GM23248 (cell line): ENCODE data around the gene DIP2C. TPM values are rescaled to one million over a fixed set of nuclear protein-coding genes. Genes with fewer than 3 reads are reported as not detected.

Source experiments
- DNase-seq: peaks from one replicate; pipeline ENCODE4 v3.0.0-alpha.2; 2015
- H2AFZ ChIP-seq: fragments of 200-600 bp; sonication (generic); 2 replicates; pipeline ENCODE4 v1.6.1; 2016; ENCODE audit warnings: antibody characterized with exemption
- H3F3A ChIP-seq: fragments of 200-600 bp; sonication (generic); 2 replicates; pipeline ENCODE4 v1.6.1; 2016; ENCODE audit warnings: mild to moderate bottlenecking, antibody characterized with exemption, mixed run types; ENCODE audit not compliant: insufficient read depth
- H3K27ac ChIP-seq: fragments of 200-600 bp; sonication (generic); 2 replicates; pipeline ENCODE4 v1.5.1; 2016; ENCODE audit warnings: mild to moderate bottlenecking
- H3K27me3 ChIP-seq: fragments of 200-600 bp; sonication (generic); replicated peaks from 2 replicates; pipeline ENCODE4 v1.6.1; 2016; ENCODE audit warnings: mild to moderate bottlenecking; ENCODE audit not compliant: insufficient read depth
- H3K36me3 ChIP-seq: fragments of 200-600 bp; sonication (generic); 2 replicates; pipeline ENCODE4 v1.6.1; 2016; ENCODE audit warnings: low read depth, mild to moderate bottlenecking
- H3K4me1 ChIP-seq: fragments of 200-600 bp; sonication (generic); 2 replicates; pipeline ENCODE4 v1.6.1; 2016; ENCODE audit warnings: mild to moderate bottlenecking; ENCODE audit not compliant: insufficient read depth
- H3K4me2 ChIP-seq: fragments of 200-600 bp; sonication (generic); one replicate; pipeline ENCODE4 v1.6.1; 2016; ENCODE audit warnings: mild to moderate bottlenecking; ENCODE audit not compliant: unreplicated experiment
- H3K4me3 ChIP-seq: fragments of 200-600 bp; sonication (generic); 2 replicates; pipeline ENCODE4 v1.5.1; 2016; ENCODE audit warnings: mild to moderate bottlenecking
- H3K79me2 ChIP-seq: fragments of 200-600 bp; sonication (generic); 2 replicates; pipeline ENCODE4 v1.6.1; 2016; ENCODE audit warnings: mild to moderate bottlenecking; ENCODE audit not compliant: insufficient read depth
- H3K9ac ChIP-seq: fragments of 200-600 bp; sonication (generic); 2 replicates; pipeline ENCODE4 v1.6.1; 2016; ENCODE audit warnings: mild to moderate bottlenecking
- H3K9me2 ChIP-seq: fragments of 200-600 bp; sonication (generic); 2 replicates; pipeline ENCODE4 v1.6.1; 2016; ENCODE audit warnings: mixed run types, mild to moderate bottlenecking, moderate library complexity; ENCODE audit not compliant: insufficient read depth
- H3K9me3 ChIP-seq: fragments of 200-600 bp; sonication (generic); one replicate; pipeline ENCODE4 v1.6.1; 2017; ENCODE audit warnings: low read depth
- H4K20me1 ChIP-seq: fragments of 200-600 bp; sonication (generic); 2 replicates; pipeline ENCODE4 v1.6.0; 2016; ENCODE audit not compliant: insufficient read depth
- EZH2 ChIP-seq: fragments of 200-600 bp; sonication (generic); IDR thresholded peaks from 2 replicates; pipeline ENCODE4 v1.6.1; 2018; ENCODE audit warnings: antibody characterized with exemption, mild to moderate bottlenecking; ENCODE audit not compliant: insufficient read depth, poor library complexity, severe bottlenecking
- EZH2phosphoT487 ChIP-seq: fragments of 200-600 bp; sonication (generic); IDR thresholded peaks from 2 replicates; pipeline ENCODE4 v1.6.1; 2018; ENCODE audit warnings: antibody characterized with exemption, moderate library complexity, mild to moderate bottlenecking, low read depth; ENCODE audit not compliant: insufficient read depth
- WGBS, 2 experiments: methylation state at CpG; one replicate each; pipeline ENCODE4 v1.1.6; 2015 to 2017; ENCODE audit warnings: low lambda C conversion rate in 2 of 2, low coverage in 1 of 2; ENCODE audit errors: missing lambda C conversion rate in 2 of 2; 5-methylcytosine and 5-hydroxymethylcytosine counted together
- in situ Hi-C: fragments of 300-500 bp; cut with MboI; formaldehyde crosslinking; loops from 2 replicates; pipeline ENCODE4 v1.15.0; 2020
- polyA plus RNA-seq: library from polyadenylated mRNA; unstranded; fragments of >200 nt; fragmentation: Nextera tagmentation; extraction: Ambion mirVana; gene quantifications from 2 replicates; pipeline ENCODE4 v1.2.1, GENCODE V29; 2016
- total RNA-seq: library from RNA; depleted of rRNA; stranded (reverse); fragments of >200 nt; shearing (Covaris generic); gene quantifications from 2 replicates; pipeline ENCODE4 v1.2.3, GENCODE V29; 2014

The DIP2C gene
- total and polyA plus RNA-seq, 2 experiments from 2014 or later, result 12.0 to 13.1 TPM

DNA sequence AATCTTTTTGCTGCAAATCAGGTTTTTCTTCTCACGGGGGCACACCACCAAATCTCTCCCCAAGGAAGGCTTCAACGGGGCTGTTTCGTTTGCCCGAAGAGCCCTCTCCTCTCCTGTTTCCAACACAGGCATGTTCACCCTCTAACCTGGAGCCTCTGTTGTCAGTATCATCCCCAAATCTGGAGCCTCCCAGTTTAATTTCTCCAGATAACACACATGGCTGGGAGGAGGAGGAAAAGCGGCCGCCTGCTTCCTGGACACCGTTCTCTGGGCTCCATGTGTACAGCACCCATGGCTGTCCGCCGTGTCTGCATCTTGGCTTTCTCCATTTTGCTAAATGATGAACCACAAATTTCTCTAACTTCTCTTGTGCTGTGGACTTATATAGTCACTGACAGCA lies 214.5 kb downstream of the DIP2C start:
- Histone ChIP-seq H3K79me2 (no peaks in the 10 kb centered on the region), H3K9ac (no peak overlapping the region), H3K4me2 (no peak overlapping the region), H3K9me3 (no peaks in the 10 kb centered on the region), H2AFZ (no peak overlapping the region), H3F3A (no peaks in the 10 kb centered on the region), H4K20me1 (no peaks in the 10 kb centered on the region), H3K36me3 (no peaks in the 10 kb centered on the region; the same call in 1 of the 2 replicates), H3K27ac (no peak overlapping the region), H3K4me3 (no peak overlapping the region), H3K4me1 (no peaks in the 10 kb centered on the region), H3K9me2 (no peaks in the 10 kb centered on the region), H3K27me3 (no peaks in the 10 kb centered on the region)
- 75 to 76% methylated on average over 9 of the region's 9 CpGs for WGBS, 2 experiments
- DNase-seq, result no peak
- TF ChIP-seq EZH2phosphoT487 (no peak), EZH2 (no peak)
- in situ Hi-C loops, result no loop called here

DNA sequence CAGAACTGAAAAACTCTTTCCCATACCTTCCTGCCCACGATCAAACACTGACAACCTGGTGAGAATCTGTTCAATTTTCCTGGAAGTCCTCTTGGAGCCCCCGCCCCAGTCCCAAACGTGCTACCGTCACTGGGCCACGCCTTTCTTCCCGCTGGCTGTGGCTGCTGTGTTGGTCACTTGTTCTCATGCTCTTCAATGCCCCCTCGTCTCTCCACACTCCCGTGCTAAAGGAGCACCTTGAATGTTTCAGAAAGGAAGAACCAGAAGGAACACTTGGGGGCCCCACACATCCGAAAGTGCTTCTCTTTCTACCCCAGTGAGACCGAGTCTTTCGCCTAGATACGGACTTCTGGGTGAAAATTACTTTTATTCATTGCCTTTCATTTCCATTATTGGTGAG lies 215.1 kb downstream of the DIP2C start:
- WGBS, 2 experiments, result 88 to 90% methylated on average over 12 of the region's 12 CpGs

DNA sequence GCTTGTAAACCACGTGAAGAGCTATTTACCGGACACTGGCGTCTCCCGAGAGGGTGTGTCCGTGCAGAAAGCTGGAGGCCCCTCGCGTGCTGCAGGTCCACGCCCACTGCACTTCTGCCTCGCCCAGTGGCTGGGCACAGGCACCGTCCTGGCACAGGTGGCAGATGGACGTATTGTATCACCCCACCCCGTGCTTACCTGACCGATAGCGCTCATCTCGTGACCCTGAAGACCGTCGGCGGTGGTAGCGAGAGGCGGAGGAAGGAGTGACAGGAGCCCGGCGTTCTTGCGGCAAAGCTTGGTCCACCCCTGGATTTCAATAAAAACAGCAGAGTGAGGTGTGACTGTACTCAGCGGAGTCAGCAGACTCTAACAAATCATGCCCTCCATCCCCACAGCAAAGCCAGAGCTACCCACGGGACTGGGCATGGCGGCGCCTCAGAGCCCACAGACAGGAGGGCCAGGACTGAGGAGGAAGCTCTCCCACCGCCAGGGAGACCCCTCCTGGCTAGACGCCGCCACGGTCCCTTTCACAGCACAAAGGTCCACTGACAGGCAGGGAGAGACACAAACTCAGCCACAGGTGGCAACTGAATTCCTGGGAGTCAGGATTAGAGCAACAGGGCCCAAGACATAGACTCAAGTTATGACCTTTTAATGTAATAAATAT lies 217.1 kb downstream of the DIP2C start:
- no peak overlapping the region for H3K4me3 ChIP-seq
- H3K9me2 ChIP-seq, result no peaks in the 10 kb centered on the region
- H4K20me1 ChIP-seq, result no peaks in the 10 kb centered on the region
- 86 to 87% methylated on average over 31 of the region's 31 CpGs for WGBS, 2 experiments
- TF ChIP-seq EZH2phosphoT487 (no peak), EZH2 (no peak)
- no peak for DNase-seq
- in situ Hi-C loops, result no loop called here
- no peak overlapping the region for H3K27ac ChIP-seq
- no peaks in the 10 kb centered on the region for H3F3A ChIP-seq
- no peaks in the 10 kb centered on the region for H3K9me3 ChIP-seq
- H3K79me2 ChIP-seq, result no peaks in the 10 kb centered on the region
- H3K36me3 ChIP-seq, result no peaks in the 10 kb centered on the region; the same call in 1 of the 2 replicates
- no peak overlapping the region for H3K9ac ChIP-seq
- H3K4me2 ChIP-seq, result no peak overlapping the region
- H3K27me3 ChIP-seq, result no peaks in the 10 kb centered on the region
- no peaks in the 10 kb centered on the region for H3K4me1 ChIP-seq
- H2AFZ ChIP-seq, result no peak overlapping the region

More for the DNA sequence above, 215.1 kb downstream of the DIP2C start:
- Histone ChIP-seq H3K9me3 (no peaks in the 10 kb centered on the region), H3K27ac (no peak overlapping the region), H4K20me1 (no peaks in the 10 kb centered on the region), H3K79me2 (no peaks in the 10 kb centered on the region), H3K27me3 (no peaks in the 10 kb centered on the region), H3K4me3 (no peak overlapping the region), H2AFZ (no peak overlapping the region), H3K4me1 (no peaks in the 10 kb centered on the region), H3F3A (no peaks in the 10 kb centered on the region), H3K9me2 (no peaks in the 10 kb centered on the region), H3K36me3 (no peaks in the 10 kb centered on the region; the same call in 1 of the 2 replicates), H3K9ac (no peak overlapping the region), H3K4me2 (no peak overlapping the region)
- DNase-seq, result no peak
- in situ Hi-C loops, result no loop called here
- TF ChIP-seq EZH2phosphoT487, result no peak
- no peak for TF ChIP-seq EZH2

DNA sequence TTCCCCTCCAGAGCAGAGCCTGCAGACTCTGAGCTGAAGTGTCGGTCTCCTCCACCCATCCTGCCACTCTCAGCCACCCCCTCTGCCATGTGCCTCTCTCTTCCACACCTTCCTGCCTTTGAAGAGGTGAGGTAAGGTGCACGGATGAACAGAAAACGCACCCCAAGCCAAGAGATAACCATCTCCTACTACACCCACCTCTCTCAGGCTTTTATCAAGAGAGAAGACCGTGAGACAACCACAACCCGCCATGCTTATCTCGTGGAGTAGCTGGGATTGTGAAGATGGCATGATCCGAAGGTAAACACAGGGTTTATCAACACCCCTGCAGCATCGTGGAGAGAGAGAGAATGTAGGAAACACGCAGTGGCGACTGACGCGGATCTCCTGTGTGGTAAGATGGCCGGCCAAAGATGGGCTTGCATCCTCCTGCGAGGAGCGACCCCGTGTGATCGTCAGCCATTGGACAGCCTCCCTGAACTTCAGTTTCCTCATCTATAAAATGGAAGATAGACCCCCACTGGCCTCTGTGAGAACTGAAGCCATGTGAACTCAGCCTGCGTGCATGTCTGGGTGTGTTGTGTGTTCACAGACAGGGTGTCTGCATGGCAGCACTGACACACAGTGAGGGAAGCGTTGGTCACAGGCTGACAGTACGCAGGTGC lies 219.0 kb downstream of the DIP2C start:
- no peaks in the 10 kb centered on the region for H3F3A ChIP-seq
- H3K9me3 ChIP-seq, result no peaks in the 10 kb centered on the region
- H3K9me2 ChIP-seq, result no peaks in the 10 kb centered on the region
- no peak overlapping the region for H3K4me2 ChIP-seq
- no peaks in the 10 kb centered on the region; the same call in 1 of the 2 replicates for H3K36me3 ChIP-seq
- H3K27me3 ChIP-seq, result no peaks in the 10 kb centered on the region
- no peak for TF ChIP-seq EZH2
- TF ChIP-seq EZH2phosphoT487, result no peak
- H2AFZ ChIP-seq, result no peak overlapping the region
- DNase-seq, result no peak
- H3K79me2 ChIP-seq, result no peaks in the 10 kb centered on the region
- WGBS, 2 experiments, result 93 to 94% methylated on average over 20 of the region's 20 CpGs
- no peak overlapping the region for H3K27ac ChIP-seq
- no peak overlapping the region for H3K9ac ChIP-seq
- no peaks in the 10 kb centered on the region for H3K4me1 ChIP-seq
- no peak overlapping the region for H3K4me3 ChIP-seq
- in situ Hi-C loops, result no loop called here
- no peaks in the 10 kb centered on the region for H4K20me1 ChIP-seq
